COLO668 (cell line): Measurements from ENCODE around the gene SMIM14.
"Not testable (repeated sequence)": the region's sequence is repeated elsewhere in the genome, so short reads cannot be mapped to it uniquely, and the experiment has no call there.

Source experiments
- DNase-seq: peaks from one replicate; lab custom pipeline; 2025; ENCODE audit not compliant: unreplicated experiment; lab: John Stamatoyannopoulos, UW

SMIM14 gene

DNA sequence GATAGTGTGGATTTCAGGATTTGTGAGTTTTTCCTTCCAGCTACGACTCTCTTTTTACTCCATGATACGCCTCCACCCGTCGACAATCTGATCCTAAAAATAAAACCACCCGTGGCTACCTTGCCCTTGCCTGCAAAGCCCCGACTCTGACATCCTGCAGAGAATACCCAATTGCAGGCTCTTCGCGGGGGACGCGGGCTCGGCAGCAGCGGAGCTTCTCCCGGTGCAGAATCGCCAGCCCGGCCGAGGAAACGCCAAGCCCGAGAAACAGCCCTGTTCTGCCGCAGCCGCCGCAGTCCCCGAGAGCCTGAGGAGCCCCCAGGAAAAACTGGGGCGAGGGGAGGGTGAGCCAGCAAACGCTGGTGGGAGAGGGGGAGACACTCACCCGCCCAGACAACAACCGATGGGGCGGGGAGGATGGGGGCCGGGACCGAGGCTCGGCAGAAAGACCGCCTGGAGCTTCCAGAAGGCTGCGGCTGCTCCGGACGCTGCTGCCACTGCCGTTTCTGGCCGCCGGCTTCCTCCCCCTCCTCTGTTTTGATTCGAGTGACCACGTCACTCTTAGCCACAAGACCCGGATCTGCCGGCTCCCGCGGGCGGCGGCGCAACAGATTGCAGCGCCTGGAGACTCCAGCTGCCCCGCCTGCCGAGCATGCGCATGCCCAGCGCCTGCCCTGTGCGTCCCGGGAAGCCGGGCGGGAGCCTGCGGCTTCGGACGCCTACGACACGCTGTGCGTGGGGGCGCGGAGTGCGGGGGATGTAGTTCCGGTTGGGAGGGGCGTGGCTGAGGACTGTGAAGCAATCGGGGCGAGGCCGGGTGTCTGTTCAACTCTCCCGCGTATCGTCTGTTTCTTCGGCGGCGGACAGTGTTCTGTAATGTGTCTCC, at the start of gene SMIM14:
Gene SMIM14, minus strand, starts transcription at position 512 of the 886 bp plus-strand sequence. CDS start 33,720 bp downstream, outside the sequence.
- peak; percentile 98 for DNase-seq

DNA sequence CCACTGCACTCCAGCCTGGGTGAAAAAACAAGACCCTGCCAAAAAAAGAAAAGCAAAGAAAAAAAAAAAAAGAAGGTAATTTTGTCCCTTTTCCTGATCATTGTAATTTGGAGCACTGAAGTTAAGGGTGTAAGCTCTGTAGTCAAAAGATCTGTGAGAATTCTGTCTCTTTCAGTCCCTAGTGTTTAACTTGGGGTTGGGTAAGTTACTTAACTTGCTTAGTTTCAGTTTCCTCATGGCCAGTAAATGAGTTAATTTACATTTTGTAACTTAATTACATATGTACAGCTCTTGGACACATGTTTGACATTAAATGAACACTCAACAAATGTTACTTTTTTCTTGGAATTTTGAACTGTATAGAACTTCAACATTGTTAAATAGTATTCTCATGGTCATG, 48.3 kb upstream of the SMIM14 start:
- DNase-seq: no peak

DNA sequence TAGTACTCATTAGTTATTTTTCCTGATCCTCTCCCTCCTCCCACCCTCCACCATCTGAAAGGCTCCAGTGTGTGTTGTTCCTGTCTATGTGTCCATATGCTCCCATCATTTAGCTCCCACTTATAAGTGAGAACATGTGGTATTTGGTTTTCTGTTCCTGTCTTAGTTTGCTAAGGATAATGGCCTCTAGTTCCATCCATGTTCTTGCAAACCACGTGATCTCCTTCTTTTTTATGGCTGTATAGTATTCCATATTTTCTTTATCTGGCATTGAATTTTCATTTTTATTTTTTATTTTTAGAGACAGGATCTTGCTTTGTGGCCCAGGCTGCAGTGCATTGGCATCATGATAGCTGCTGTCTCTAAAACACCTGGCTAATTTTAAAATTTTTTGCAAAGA, 47.3 kb upstream of the SMIM14 start:
- DNase-seq: no peak

DNA sequence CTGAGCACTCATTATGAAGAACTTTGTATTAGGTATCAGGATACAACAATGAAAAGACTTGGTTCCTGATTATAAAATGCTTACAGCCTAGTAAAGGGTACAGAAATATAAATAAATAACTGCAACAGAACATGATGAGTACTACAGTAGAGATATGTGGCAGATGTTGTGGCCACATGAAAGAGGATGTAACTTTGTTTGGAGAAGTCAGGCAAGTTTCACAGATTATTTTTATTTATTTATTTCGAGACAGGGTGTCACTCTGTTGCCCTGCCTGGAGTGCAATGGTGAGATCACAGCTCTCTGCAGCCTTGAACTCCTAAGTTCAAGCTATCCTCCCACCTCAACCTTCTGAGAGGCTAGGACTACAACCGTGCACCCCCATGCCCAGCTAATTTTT, 43.5 kb upstream of the SMIM14 start:
- DNase-seq: no peak

DNA sequence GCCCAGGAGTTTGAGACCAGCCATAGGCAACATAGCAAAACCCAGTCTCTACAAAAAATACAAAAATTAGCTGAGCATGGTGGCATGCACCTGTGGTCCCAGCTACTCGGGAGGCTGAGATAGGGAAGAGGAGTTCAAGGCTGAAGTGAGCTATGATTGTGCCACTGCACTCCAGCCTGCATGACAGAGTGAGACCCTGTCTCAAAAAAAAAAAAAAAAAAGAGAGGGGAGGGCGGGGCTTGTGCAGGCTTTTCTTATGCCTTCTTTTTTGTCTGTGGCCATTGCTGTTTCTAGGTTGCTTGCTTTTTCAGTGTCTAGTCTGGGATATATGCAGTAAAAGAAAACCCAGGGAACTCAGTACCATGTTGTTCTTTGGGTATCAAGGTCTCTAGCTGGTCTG, 42.3 kb upstream of the SMIM14 start:
- DNase-seq: not testable (repeated sequence)

DNA sequence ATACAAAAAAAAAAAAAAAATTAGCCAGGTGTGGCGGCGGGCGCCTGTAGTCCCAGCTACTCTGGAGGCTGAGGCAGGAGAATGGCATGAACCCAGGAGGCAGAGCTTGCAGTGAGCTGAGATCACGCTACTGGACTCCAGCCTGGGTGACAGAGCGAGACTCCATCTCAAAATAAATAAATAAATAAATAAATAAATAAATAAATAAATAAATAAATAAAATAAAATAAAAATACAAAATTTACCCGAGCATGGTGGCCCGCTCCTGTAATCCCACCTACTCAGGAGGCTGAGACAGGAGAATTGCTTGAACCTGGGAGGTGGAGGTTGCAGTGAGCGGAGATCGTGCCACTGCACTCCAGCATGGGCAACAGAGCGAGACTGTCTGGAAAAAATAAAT, 37.0 kb upstream of the SMIM14 start:
- not testable (repeated sequence) for DNase-seq

GRCh38 chr4:39670296-39670695, 31.6 kb upstream of the SMIM14 start:
- DNase-seq: not testable (repeated sequence)

DNA sequence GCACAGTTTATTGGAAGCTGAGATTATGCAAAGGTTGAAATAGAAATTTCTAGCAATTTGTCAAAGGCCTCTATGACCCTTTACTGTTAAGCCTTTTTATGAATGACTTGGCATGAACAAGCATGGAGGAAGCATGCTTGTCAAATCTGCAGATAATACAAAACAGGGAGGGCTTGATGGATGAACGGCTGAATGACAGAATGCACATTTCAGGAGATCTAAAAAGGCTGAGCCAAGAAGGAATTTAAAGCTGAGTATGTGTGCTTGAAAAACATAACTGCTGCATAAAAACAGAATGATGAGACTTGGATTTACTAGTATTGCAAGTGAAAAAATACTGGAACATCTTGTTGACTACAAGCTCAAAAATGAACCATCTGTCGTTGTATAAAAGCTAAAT, 30.2 kb upstream of the SMIM14 start:
- DNase-seq: no peak

- no peak for DNase-seq
Observed at GRCh38 chr4:39667706-39668105, 29.0 kb upstream of the SMIM14 start.

DNA sequence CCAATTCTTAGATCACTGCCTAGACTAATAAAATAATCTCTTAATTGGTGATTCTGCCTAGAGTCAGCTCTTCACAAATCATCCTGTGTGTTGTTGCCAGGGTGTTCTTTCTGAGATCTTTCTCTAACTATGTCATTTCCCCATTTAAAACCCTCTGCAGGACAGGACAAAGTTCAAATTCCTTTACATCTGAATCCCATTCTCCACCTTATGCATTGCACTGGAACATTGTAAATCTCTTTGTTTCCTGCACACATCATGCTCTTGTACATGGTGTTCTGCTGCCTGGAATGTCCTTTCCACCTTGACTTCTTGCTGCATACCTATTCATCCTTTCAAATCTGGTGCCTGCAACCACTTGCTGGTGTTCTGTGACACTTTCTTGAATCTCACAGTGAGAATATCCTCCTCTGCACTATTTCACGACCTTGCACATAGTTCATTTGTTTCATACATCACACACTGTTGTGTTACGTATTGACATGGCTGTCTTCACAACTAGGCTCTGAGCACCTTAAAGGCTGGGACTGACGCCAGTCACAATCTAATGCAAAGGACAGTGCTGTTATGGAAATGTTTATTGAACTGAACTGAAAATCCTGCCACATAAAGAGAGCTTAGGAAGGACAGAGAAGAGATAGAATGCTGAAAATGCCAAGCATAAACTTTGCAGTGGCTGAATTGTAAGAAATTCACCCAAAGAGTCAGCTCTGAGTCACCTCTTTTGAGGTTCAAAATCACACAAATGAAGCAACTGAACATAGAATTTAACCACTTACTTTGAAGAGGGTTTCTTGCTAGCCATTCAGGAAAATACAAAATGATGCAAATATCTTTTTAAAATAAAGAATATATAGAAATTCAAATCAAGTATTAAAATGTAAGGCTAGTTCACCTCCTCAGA, 26.4 kb upstream of the SMIM14 start:
- DNase-seq: no peak

DNA sequence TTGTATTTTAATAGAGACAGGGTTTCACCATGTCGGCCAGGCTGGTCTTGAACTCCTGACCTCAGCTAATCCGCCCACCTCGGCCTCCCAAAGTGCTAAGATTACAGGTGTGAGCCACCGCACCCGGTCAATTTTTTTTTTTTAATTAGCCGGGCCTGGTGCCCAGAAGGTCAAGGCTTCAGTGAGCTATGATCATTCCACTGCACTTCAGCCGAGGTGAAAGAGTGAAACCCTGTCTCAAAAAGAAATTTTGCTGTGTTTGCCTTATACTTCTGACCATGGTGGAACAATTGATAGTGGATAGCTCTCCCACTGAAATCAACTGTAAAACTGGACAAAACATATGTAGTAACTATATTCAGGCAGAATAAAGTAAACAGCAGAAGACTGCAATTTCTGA, 24.0 kb upstream of the SMIM14 start:
- DNase-seq: no peak

GRCh38 chr4:39660757-39661156, 22.1 kb upstream of the SMIM14 start:
- no peak for DNase-seq

GRCh38 chr4:39660045-39660444, 21.4 kb upstream of the SMIM14 start:
- no peak for DNase-seq

DNA sequence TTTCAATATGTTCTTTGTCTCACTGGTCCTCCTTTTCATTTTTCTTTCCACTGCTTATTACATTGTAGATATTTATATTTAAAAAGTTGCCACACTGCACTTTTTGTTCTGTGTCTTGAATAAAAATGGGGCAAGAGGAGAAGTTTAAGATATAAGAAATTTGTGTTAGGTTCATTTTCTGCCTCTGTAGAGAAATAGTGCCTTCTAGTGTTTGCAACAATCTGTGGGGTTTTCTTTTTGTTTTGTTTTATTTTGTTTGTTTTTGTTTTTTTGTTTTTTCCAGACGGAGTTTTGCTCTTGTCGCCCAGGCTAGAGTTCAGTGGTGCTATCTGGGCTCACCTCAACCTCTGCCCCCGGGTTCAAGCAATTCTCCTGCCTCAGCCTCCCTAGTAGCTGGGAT, 20.1 kb upstream of the SMIM14 start:
- DNase-seq: no peak

- no peak for DNase-seq
Observed at GRCh38 chr4:39657465-39657864, 18.8 kb upstream of the SMIM14 start.

- DNase-seq: not testable (repeated sequence)
Observed at GRCh38 chr4:39656638-39657037, 18.0 kb upstream of the SMIM14 start.

DNA sequence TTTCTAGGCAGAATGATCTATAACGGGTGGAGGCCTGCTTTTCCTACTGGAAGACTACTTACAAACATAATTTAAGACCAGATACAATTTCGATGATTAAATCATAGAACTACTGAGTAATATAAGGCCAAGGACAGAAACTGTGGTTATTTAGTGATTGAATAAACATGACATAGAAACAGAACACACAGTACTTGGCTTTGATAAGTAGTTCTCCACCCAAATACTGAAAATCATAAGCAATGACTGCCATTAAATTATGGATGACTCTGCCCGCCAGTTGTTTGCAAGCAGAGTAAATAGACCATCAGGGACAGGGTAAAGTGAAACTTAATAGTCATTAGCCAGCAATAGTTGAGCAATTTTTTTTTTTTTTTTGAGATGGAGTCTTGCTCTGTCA, 17.2 kb upstream of the SMIM14 start:
- DNase-seq: no peak

GRCh38 chr4:39655211-39655610, 16.5 kb upstream of the SMIM14 start:
- no peak for DNase-seq

GRCh38 chr4:39651586-39651985, 12.9 kb upstream of the SMIM14 start:
- DNase-seq: not testable (repeated sequence)

GRCh38 chr4:39649639-39650265, 11.1 kb upstream of the SMIM14 start:
- DNase-seq: no peak

GRCh38 chr4:39648827-39649558, 10.3 kb upstream of the SMIM14 start:
- no peak for DNase-seq
